ENCODE data around the gene MDK. TPM values are rescaled to one million over a fixed set of nuclear protein-coding genes. Genes with fewer than 3 reads are reported as not detected.
A peak's percentile ranks its signal among the peaks of the same experiment; 100 is the strongest.

The MDK gene
- total RNA-seq (10 to 100 TPM in 1 of 2 donors, 1 to 10 TPM in 1; 2.3 to 41.8 TPM), polyA plus RNA-seq (10 to 100 TPM in 1 of 2 donors, 1 to 10 TPM in 1; 9.3 to 17.8 TPM)

DNA sequence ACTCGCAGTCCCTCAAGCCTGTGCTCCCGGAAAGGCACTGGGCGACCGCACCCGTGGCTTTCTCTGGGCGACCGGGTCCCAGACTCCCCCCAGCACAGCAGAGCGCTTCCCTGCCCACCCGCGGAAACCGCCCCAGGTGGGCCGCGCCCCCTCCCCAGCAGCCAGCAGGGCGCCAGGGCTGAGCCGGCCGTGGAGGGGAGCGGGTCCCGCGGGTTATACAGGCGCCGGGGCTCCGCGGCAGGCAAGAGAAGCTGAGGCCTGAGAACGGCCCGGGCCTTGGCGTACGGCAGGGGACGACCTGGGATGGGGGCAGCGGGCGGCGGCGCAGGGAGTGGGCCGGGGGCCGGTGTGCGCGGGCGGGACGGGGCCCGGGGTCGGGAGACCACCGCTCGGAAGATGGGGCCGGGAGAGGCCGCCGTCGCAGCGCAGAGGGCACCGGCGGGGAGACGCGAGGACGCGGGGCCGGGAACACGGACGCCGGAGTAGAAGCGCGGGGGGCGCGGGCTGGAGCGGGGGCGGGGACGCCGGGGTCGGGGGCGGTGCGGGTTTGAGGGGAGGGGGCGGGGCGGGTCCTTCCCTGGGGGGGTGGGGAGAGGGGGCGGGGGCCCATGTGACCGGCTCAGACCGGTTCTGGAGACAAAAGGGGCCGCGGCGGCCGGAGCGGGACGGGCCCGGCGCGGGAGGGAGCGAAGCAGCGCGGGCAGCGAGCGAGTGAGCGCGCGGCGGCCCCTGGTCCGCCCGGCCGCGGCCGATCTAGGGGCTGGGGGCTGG is at the start of gene MDK:
Gene MDK, plus strand, starts transcription at position 622 of the 771 bp plus-strand sequence. CDS start 389 bp downstream, outside the sequence.
- WGBS = 1% methylated on average over 96 of the region's 96 CpGs
- Histone ChIP-seq H3K4me3 (ENCODE audit: low read depth in 1 of 3, low read length in 3 of 3) (peak within 1 kb of the TSS; percentile 30 to 78 (median 76)), H3K9me3 (ENCODE audit: control insufficient read depth in 4 of 4, low read length in 3 of 4) (no peaks in the 10 kb centered on the region), H3K9ac (ENCODE audit: low read depth in 1 of 2, low read length in 2 of 2) (peak within 1 kb of the TSS in 1 of 2 donors; percentile 83), H3K36me3 (ENCODE audit: control insufficient read depth in 4 of 4, insufficient read depth in 3 of 4, low read depth in 1 of 4, low read length in 3 of 4) (peaks cover 0 to 17% (median 3%) of the 10 kb centered on the region in 4 donors), H3K27me3 (ENCODE audit: control insufficient read depth in 4 of 4, insufficient read depth in 4 of 4, low read length in 3 of 4) (no peaks in the 10 kb centered on the region), H3K27ac (ENCODE audit: low read depth in 1 of 2, low read length in 2 of 2) (peak within 1 kb of the TSS in 1 of 2 donors; percentile 63), H3K4me1 (ENCODE audit: control insufficient read depth in 4 of 4, insufficient read depth in 4 of 4, low read length in 3 of 4) (peaks cover 4 to 13% (median 6%) of the 10 kb centered on the region in 4 donors)
- DNase-seq (ENCODE audit: low spot score) = no peak
- TF ChIP-seq YY1 (IDR thresholded peaks at IDR 0.05) (no peak), SP1 (IDR thresholded peaks at IDR 0.05) (no peak), NR2F2 (IDR thresholded peaks at IDR 0.05) (no peak)

DNA sequence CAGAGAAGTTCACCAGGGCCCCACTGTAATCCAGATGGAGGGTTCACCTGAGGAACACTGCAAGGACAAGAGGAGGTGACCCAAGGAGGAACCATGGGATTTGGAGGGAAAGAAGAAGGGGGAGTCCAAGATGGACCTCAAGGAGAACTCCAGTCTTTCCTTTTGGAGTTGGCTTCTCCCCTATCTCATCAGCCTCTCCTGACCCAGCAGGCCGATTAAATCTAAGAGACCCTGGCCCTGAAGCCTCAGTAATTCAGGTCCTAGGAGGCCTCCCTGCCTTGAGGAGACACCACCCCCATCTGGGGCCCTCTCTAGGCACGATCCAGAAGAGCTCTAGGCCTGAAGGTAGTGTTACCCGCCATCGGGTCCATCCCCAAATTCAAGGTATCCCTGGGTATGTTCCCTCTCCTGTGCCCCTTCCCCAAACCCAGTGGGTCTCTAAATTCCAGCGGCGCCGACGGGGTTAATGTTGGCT is 49.3 kb upstream of the MDK start:
- H3K36me3 ChIP-seq (ENCODE audit: control insufficient read depth in 4 of 4, insufficient read depth in 3 of 4, low read depth in 1 of 4, low read length in 3 of 4) = no peaks in the 10 kb centered on the region
- DNase-seq (ENCODE audit: low spot score) = no peak
- no peak overlapping the region for H3K9ac ChIP-seq (ENCODE audit: low read depth in 1 of 2, low read length in 2 of 2)
- 22% methylated on average over 8 of the region's 8 CpGs for WGBS
- no peaks in the 10 kb centered on the region for H3K9me3 ChIP-seq (ENCODE audit: control insufficient read depth in 4 of 4, low read length in 3 of 4)
- TF ChIP-seq FOXA2 (IDR thresholded peaks at IDR 0.05) = no peak
- no peak for TF ChIP-seq SP1 (IDR thresholded peaks at IDR 0.05)
- TF ChIP-seq GABPA (IDR thresholded peaks at IDR 0.05 in 1 of 2, conservative IDR thresholded peaks at IDR 0.05 in 1 of 2) = no peak
- TF ChIP-seq RAD21 (IDR thresholded peaks at IDR 0.05) = no peak
- TF ChIP-seq, protein P1, sequence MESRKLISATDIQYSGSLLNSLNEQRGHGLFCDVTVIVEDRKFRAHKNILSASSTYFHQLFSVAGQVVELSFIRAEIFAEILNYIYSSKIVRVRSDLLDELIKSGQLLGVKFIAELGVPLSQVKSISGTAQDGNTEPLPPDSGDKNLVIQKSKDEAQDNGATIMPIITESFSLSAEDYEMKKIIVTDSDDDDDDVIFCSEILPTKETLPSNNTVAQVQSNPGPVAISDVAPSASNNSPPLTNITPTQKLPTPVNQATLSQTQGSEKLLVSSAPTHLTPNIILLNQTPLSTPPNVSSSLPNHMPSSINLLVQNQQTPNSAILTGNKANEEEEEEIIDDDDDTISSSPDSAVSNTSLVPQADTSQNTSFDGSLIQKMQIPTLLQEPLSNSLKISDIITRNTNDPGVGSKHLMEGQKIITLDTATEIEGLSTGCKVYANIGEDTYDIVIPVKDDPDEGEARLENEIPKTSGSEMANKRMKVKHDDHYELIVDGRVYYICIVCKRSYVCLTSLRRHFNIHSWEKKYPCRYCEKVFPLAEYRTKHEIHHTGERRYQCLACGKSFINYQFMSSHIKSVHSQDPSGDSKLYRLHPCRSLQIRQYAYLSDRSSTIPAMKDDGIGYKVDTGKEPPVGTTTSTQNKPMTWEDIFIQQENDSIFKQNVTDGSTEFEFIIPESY (IDR thresholded peaks at IDR 0.05) = no peak
- no peak for TF ChIP-seq RXRA (IDR thresholded peaks at IDR 0.05)
- TF ChIP-seq, protein P2, sequence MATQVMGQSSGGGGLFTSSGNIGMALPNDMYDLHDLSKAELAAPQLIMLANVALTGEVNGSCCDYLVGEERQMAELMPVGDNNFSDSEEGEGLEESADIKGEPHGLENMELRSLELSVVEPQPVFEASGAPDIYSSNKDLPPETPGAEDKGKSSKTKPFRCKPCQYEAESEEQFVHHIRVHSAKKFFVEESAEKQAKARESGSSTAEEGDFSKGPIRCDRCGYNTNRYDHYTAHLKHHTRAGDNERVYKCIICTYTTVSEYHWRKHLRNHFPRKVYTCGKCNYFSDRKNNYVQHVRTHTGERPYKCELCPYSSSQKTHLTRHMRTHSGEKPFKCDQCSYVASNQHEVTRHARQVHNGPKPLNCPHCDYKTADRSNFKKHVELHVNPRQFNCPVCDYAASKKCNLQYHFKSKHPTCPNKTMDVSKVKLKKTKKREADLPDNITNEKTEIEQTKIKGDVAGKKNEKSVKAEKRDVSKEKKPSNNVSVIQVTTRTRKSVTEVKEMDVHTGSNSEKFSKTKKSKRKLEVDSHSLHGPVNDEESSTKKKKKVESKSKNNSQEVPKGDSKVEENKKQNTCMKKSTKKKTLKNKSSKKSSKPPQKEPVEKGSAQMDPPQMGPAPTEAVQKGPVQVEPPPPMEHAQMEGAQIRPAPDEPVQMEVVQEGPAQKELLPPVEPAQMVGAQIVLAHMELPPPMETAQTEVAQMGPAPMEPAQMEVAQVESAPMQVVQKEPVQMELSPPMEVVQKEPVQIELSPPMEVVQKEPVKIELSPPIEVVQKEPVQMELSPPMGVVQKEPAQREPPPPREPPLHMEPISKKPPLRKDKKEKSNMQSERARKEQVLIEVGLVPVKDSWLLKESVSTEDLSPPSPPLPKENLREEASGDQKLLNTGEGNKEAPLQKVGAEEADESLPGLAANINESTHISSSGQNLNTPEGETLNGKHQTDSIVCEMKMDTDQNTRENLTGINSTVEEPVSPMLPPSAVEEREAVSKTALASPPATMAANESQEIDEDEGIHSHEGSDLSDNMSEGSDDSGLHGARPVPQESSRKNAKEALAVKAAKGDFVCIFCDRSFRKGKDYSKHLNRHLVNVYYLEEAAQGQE (IDR thresholded peaks at IDR 0.05) = no peak
- no peak for TF ChIP-seq MAX (IDR thresholded peaks at IDR 0.05)
- TF ChIP-seq HNF4A (conservative IDR thresholded peaks at IDR 0.05) = no peak
- TF ChIP-seq JUND (IDR thresholded peaks at IDR 0.05) = no peak
- TF ChIP-seq FOXA1 (IDR thresholded peaks at IDR 0.05) = no peak
- no peak for TF ChIP-seq YY1 (IDR thresholded peaks at IDR 0.05)
- TF ChIP-seq, protein P3, sequence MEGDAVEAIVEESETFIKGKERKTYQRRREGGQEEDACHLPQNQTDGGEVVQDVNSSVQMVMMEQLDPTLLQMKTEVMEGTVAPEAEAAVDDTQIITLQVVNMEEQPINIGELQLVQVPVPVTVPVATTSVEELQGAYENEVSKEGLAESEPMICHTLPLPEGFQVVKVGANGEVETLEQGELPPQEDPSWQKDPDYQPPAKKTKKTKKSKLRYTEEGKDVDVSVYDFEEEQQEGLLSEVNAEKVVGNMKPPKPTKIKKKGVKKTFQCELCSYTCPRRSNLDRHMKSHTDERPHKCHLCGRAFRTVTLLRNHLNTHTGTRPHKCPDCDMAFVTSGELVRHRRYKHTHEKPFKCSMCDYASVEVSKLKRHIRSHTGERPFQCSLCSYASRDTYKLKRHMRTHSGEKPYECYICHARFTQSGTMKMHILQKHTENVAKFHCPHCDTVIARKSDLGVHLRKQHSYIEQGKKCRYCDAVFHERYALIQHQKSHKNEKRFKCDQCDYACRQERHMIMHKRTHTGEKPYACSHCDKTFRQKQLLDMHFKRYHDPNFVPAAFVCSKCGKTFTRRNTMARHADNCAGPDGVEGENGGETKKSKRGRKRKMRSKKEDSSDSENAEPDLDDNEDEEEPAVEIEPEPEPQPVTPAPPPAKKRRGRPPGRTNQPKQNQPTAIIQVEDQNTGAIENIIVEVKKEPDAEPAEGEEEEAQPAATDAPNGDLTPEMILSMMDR (IDR thresholded peaks at IDR 0.05; ENCODE audit: low read depth, low read length, missing input control) = no peak
- no peak for TF ChIP-seq TAF1 (conservative IDR thresholded peaks at IDR 0.05)
- no peak for TF ChIP-seq EGR1 (IDR thresholded peaks at IDR 0.05; ENCODE audit: low read depth in 2 of 2)
- TF ChIP-seq, protein P4, sequence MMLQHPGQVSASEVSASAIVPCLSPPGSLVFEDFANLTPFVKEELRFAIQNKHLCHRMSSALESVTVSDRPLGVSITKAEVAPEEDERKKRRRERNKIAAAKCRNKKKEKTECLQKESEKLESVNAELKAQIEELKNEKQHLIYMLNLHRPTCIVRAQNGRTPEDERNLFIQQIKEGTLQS (IDR thresholded peaks at IDR 0.05) = no peak
- H3K4me3 ChIP-seq (ENCODE audit: low read depth in 1 of 3, low read length in 3 of 3) = peak overlapping the region in 1 of 3 donors; percentile 47
- no peak overlapping the region for H3K27ac ChIP-seq (ENCODE audit: low read depth in 1 of 2, low read length in 2 of 2)
- peaks cover 3 to 15% (median 7%) of the 10 kb centered on the region in 4 donors for H3K4me1 ChIP-seq (ENCODE audit: control insufficient read depth in 4 of 4, insufficient read depth in 4 of 4, low read length in 3 of 4)
- peaks cover 2 to 25% (median 3%) of the 10 kb centered on the region in 4 donors for H3K27me3 ChIP-seq (ENCODE audit: control insufficient read depth in 4 of 4, insufficient read depth in 4 of 4, low read length in 3 of 4)
